Nephron (organoid): ENCODE measurements around the gene DGKH.

Experiments
- H3K27ac Mint-ChIP-seq, 3 experiments: 2 replicates each; pipeline ENCODE4 v1.8.0; 2020; ENCODE audit warnings: mixed read lengths in 3 of 3, mild to moderate bottlenecking in 2 of 3, moderate library complexity in 1 of 3
- H3K27me3 Mint-ChIP-seq: 2 replicates; pipeline ENCODE4 v1.8.0; 2021; ENCODE audit warnings: low read depth, mild to moderate bottlenecking, moderate library complexity, mixed read lengths
- H3K36me3 Mint-ChIP-seq: 2 replicates; pipeline ENCODE4 v1.8.0; 2020; ENCODE audit warnings: low read depth, mixed read lengths
- H3K4me1 Mint-ChIP-seq: 2 replicates; pipeline ENCODE4 v1.8.0; 2020; ENCODE audit warnings: mixed read lengths
- H3K4me3 Mint-ChIP-seq, 3 experiments: 2 replicates each; pipeline ENCODE4 v1.8.0; 2020; ENCODE audit warnings: mild to moderate bottlenecking in 3 of 3, mixed read lengths in 3 of 3, moderate library complexity in 2 of 3
- H3K9me3 Mint-ChIP-seq: 2 replicates; pipeline ENCODE4 v1.8.0; 2020; ENCODE audit warnings: mixed read lengths
- CTCF ChIP-seq, 3 experiments: fragments of 200-600 bp; sonication (generic); IDR thresholded peaks; one replicate each; pipeline ENCODE4 v1.5.0; 2021; ENCODE audit warnings: antibody characterized with exemption in 3 of 3; ENCODE audit not compliant: unreplicated experiment in 3 of 3

The DGKH gene

GRCh38 chr13:42038661-42039456, 9.6 kb upstream of the DGKH start:
- Mint-ChIP-seq H3K27me3 (peaks cover 36% of the 10 kb centered on the region), H3K9me3 (peaks cover 23% of the 10 kb centered on the region), H3K4me3 (peak overlapping the region; percentile 88 to 92 (median 89)), H3K27ac (peak overlapping the region; percentile 78 to 95 (median 95)), H3K36me3 (no peaks in the 10 kb centered on the region), H3K4me1 (peaks cover 6% of the 10 kb centered on the region)
- no peak for TF ChIP-seq CTCF (IDR thresholded peaks at IDR 0.05; ENCODE audit: unreplicated experiment in 3 of 3)

GRCh38 chr13:42039457-42039945, 8.9 kb upstream of the DGKH start:
- peak overlapping the region; percentile 78 to 95 (median 95) for H3K27ac Mint-ChIP-seq
- H3K27me3 Mint-ChIP-seq = peaks cover 38% of the 10 kb centered on the region
- H3K36me3 Mint-ChIP-seq = no peaks in the 10 kb centered on the region
- TF ChIP-seq CTCF (IDR thresholded peaks at IDR 0.05; ENCODE audit: unreplicated experiment in 3 of 3) = no peak
- H3K9me3 Mint-ChIP-seq = peaks cover 20% of the 10 kb centered on the region
- peaks cover 6% of the 10 kb centered on the region for H3K4me1 Mint-ChIP-seq
- H3K4me3 Mint-ChIP-seq = peak overlapping the region; percentile 88 to 92 (median 89)

GRCh38 chr13:42039946-42040729, 8.3 kb upstream of the DGKH start:
- H3K4me1 Mint-ChIP-seq = peaks cover 6% of the 10 kb centered on the region
- peaks cover 43% of the 10 kb centered on the region for H3K27me3 Mint-ChIP-seq
- H3K9me3 Mint-ChIP-seq = peaks cover 15% of the 10 kb centered on the region
- H3K4me3 Mint-ChIP-seq = peak overlapping the region; percentile 88 to 92 (median 89)
- H3K36me3 Mint-ChIP-seq = no peaks in the 10 kb centered on the region
- no peak for TF ChIP-seq CTCF (IDR thresholded peaks at IDR 0.05; ENCODE audit: unreplicated experiment in 3 of 3)
- peak overlapping the region; percentile 78 to 95 (median 95) for H3K27ac Mint-ChIP-seq

- Mint-ChIP-seq H3K27me3 (peaks cover 42% of the 10 kb centered on the region), H3K36me3 (no peaks in the 10 kb centered on the region), H3K9me3 (peaks cover 9% of the 10 kb centered on the region), H3K4me1 (peaks cover 6% of the 10 kb centered on the region), H3K4me3 (peak overlapping the region in 1 of 3 experiments; percentile 94), H3K27ac (no peak overlapping the region)
- no peak for TF ChIP-seq CTCF (IDR thresholded peaks at IDR 0.05; ENCODE audit: unreplicated experiment in 3 of 3)
Observed at GRCh38 chr13:42040730-42041010, 7.8 kb upstream of the DGKH start.

GRCh38 chr13:42041011-42041683, 7.3 kb upstream of the DGKH start:
- H3K9me3 Mint-ChIP-seq = peaks cover 5% of the 10 kb centered on the region
- no peak for TF ChIP-seq CTCF (IDR thresholded peaks at IDR 0.05; ENCODE audit: unreplicated experiment in 3 of 3)
- H3K27ac Mint-ChIP-seq = peak overlapping the region; percentile 73 to 96 (median 89)
- peaks cover 6% of the 10 kb centered on the region for H3K4me1 Mint-ChIP-seq
- no peaks in the 10 kb centered on the region for H3K36me3 Mint-ChIP-seq
- H3K4me3 Mint-ChIP-seq = peak overlapping the region; percentile 90 to 99 (median 94)
- H3K27me3 Mint-ChIP-seq = peaks cover 42% of the 10 kb centered on the region
